ENCODE results near the gene PCYT1A.

The PCYT1A gene

DNA sequence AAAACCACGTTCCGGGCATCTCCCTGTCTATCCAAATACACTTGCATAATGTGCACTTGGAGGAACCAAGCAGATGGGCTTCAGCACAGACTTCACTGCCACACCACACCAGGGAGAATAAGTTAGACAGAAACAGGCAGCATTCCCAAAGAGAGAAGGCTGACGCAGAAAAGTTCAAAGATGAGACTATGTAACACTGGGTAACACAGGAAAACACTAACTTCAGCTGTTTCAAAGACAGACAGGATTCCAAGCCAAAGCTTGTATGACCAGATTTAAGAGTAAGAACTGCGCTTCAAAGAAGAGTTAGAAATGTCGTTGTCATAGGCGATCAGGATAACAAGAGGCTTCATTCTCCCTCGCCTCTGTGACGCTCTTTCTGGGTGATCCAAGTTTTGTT, 51.3 kb downstream of the PCYT1A start:
- no peak for DNase-seq (ENCODE audit: low spot score)

- no peak for DNase-seq (ENCODE audit: low spot score)
Observed at GRCh38 chr3:196235452-196236122, 51.9 kb downstream of the PCYT1A start.

- DNase-seq (ENCODE audit: low spot score): no peak
Observed at GRCh38 chr3:196232882-196233251, 54.7 kb downstream of the PCYT1A start.

DNA sequence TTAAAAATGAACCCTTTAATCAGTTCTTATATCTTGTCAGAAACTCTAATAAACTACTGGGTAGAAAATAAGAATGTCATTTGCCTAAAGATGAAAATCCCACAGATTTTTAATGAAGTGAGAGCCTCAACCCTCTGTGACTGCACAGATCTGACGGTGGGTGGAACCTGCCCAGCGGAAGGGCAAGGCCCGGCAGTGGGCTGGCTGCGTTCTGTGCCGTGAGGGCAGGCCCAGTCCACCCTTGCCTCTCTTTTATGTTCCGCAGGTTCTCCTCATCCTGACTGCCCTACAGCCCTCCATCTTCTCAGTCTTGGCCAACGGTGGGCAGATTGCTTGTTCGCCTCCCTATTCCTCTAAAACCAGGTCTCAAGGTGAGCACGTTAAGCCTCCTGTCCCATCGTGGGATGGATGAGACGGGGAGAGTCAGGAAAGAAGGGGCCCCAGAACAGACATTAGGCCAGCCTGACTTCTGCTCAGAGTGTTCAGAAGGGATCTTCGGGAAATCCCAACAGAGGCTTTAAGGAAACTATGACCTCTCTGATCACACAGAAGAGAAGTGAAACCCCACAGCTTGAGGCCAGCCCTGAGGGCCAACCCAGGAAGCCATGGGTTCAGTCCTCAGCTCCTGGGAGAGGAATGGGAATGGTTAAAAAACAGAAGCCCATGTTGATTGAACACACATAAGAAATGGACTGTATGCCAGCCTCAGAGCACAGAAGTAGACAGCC, 55.2 kb downstream of the PCYT1A start:
- no peak for DNase-seq (ENCODE audit: low spot score)

- DNase-seq (ENCODE audit: low spot score): no peak
Observed at GRCh38 chr3:196227629-196228493, 59.7 kb downstream of the PCYT1A start.

GRCh38 chr3:196227121-196227561, 60.4 kb downstream of the PCYT1A start:
- DNase-seq (ENCODE audit: low spot score): no peak

GRCh38 chr3:196225763-196226364, 61.7 kb downstream of the PCYT1A start:
- DNase-seq (ENCODE audit: low spot score): no peak

DNA sequence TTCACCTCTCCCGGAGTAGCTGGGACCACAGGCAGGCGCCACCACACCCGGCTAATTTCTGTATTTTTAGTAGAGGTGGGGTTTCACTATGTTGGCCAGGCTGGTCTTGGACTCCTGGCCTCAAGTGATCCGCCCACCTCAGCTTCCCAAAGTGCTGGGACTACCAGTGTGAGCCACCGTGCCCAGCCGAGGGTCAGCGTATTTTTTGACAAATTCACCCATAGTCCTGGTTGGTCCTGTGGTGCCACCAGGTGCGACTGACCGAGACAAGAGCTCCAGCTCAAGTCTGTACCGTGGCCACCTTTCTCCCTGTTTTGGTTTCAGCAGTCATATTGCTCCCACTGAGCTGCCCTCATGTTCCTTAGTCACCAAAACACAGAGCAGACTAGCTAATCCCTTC, 62.4 kb downstream of the PCYT1A start:
- DNase-seq (ENCODE audit: low spot score): no peak

- DNase-seq (ENCODE audit: low spot score): no peak
Observed at GRCh38 chr3:196222876-196223595, 64.5 kb downstream of the PCYT1A start.

- DNase-seq (ENCODE audit: low spot score): no peak
Observed at GRCh38 chr3:196220991-196221390, 66.5 kb downstream of the PCYT1A start.

DNA sequence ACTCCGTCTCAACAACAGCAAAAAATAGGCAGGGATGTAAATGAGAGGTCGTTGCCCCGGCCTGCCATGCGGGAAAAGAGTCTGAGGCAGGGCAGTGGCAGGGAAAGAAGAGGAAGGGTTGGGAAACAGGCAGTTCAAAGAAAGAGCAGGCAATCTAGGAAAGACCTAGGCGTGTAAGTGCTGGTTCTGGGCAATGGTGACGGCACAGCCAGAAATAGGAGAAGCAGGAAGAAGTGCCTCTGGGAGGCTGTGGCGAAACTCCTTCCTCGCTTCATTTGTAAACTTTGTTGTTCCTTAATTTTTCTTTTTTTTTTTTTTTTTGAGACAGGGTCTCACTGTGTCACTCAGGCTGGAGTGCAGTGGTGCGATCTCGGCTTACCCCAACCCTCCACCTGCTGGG, 66.9 kb downstream of the PCYT1A start:
- DNase-seq (ENCODE audit: low spot score): no peak

DNA sequence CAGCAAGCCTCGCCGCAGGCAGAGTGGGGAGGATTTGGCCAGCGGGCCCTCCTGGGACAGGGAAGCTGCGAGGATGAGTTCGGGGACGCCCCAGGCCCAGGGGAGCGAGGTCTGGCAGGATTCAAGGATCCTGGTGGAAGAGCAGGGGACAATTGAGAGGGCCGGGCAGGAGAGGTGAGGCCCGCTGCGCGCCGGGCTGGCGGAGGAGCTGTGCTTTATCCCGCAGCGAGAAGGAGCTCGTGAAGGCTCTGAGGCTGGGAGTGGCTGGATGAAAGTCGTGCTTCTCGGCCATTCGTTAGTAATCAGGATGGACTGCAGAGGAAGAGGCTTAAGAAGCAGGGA, 67.6 kb downstream of the PCYT1A start:
- DNase-seq (ENCODE audit: low spot score): no peak

DNA sequence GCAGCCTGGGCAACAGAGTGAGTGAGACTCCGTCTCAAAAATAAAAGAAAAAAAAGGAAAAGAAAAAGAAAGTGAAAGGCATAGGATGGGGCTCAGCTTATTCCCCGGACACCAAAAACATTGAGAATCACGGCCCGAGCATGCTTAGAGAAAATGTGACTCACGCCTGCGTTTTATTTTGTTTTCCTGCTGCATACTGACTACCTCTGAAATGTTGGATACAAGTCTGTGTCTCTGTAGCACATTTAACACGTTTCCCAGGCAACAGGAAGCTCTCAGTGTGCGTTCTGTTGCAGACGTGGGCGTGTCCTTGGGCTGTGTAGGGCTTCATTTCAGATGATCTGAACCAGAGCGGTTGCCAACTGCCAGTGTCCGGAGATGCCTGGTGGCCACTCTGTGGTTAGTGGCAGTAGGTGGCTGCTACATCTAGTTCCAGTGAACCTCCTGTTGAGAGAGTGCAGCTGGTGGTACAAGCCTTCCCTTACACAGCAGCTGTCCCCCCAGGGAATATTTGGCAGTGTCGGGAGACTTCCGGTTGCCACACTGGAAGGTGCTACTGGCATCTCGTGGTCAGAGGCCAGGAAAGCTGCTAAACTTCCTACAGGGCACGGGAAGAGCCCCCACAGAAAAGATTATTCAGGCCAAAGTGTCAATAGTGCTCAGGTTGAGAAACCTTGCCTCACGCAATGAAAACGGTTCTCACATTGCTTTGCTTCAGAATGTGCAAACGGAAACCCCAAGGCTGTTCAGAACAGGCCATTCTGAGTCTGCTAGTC, 68.1 kb downstream of the PCYT1A start:
- DNase-seq (ENCODE audit: low spot score): peak; percentile 62

GRCh38 chr3:196218155-196218712, 69.3 kb downstream of the PCYT1A start:
- DNase-seq (ENCODE audit: low spot score): no peak

DNA sequence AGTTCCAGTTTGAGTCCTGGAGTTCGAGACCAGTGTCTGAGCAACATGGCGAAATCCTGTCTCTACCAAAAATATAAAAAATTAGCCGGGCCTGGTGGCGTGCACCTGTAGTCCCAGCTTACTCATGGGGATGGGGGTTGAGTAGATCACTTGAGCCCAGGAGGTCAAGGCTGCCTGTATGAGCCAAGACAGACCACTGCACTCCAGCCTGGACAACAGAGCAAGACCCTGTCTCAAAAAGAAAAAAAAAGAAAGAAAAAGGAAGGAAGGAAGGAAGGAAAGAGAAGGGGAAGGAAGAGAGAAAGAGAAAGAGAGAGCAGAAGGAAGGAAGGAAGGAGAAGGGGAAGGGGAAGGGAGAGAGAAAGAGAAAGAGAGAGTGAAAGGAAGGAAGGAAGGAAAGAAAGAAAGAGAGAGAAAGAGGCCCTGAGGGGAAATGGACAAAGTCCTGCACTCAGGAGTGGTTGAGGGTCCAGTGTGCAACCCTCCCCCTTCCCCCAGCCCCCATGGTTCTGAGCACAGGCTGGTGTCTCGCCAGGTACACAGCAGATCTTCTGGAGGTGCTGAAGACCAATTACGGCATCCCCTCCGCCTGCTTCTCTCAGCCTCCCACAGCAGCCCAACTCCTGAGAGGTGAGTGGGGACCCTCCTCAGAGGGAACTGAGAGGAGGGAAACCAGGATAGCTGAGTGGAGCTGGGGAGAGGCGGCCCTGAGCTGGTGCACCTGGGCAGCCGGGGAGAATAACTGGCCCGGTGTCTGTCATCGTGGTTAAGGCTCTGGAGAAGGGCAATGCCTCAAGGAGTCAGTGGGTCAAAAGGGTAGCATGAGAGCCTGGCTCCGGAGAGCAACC, 70.0 kb downstream of the PCYT1A start:
- DNase-seq (ENCODE audit: low spot score): no peak

- no peak for DNase-seq (ENCODE audit: low spot score)
Observed at GRCh38 chr3:196216681-196217211, 70.8 kb downstream of the PCYT1A start.

DNA sequence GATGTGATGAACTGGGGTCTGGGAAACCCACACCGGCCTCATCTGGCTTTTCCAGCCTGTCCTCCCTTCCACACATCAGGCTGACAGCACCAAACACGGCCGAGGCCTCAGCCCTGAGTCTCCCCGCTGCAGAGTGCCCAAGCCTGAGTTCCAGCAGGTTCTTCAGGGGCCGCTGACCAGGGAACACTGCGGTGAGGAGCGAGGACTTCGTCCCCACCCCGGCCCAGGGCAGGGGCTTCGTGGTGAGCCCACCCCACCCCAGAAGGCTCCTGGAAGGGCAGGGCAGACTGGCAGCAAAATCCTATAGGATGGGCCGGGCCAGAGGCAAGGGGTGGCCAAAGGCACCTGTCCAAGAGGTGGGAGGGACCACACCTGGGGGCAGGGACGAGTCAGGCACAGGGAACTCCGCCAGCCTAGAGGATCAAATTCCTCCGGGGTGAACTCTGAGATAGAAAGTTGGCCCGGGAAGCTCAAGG, 71.4 kb downstream of the PCYT1A start, which contains the start of gene SLC51A:
Gene SLC51A, plus strand, starts transcription at position 446 of the 476 bp plus-strand sequence. CDS start 179 bp downstream, outside the sequence.
- DNase-seq (ENCODE audit: low spot score): no peak

GRCh38 chr3:196215493-196216020, 72.0 kb downstream of the PCYT1A start:
- no peak for DNase-seq (ENCODE audit: low spot score)

Data from kidney tubule cell (primary cell).